Choroid plexus epithelial cell (primary cell): ENCODE measurements around the gene MIDN.

Experiments used
- DNase-seq: peaks from one replicate; pipeline ENCODE4 v3.0.0-alpha.2; 2010; ENCODE audit warnings: low read depth
- H3K4me3 ChIP-seq: 2 replicates; pipeline ENCODE4 v1.5.1; 2011; ENCODE audit warnings: low read depth, mild to moderate bottlenecking, control low read depth, low read length, moderate library complexity
- TF ChIP-seq, protein P1 (sequence below): conservative IDR thresholded peaks from 2 replicates; pipeline ENCODE4 v1.5.1; 2011; ENCODE audit warnings: low read depth, mild to moderate bottlenecking, control low read depth, inconsistent platforms, low read length, moderate library complexity

Gene MIDN

DNA sequence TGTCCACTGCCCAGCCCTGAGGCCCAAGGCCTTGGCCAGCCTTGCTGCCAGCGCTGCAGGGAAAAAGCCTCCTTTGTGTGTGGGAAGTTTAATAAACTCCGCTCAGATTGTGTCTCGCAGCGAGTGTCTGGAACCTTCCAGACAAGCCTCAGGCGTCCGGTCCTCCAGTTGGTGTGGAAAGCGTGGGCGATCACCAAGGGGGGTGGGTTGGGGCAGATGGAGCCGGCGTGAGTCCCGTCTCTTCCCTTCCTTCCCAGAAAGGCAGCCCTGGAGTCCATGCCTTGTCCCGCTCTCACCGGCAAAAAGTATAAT lies 38.2 kb upstream of the MIDN start:
- TF ChIP-seq, protein P1, sequence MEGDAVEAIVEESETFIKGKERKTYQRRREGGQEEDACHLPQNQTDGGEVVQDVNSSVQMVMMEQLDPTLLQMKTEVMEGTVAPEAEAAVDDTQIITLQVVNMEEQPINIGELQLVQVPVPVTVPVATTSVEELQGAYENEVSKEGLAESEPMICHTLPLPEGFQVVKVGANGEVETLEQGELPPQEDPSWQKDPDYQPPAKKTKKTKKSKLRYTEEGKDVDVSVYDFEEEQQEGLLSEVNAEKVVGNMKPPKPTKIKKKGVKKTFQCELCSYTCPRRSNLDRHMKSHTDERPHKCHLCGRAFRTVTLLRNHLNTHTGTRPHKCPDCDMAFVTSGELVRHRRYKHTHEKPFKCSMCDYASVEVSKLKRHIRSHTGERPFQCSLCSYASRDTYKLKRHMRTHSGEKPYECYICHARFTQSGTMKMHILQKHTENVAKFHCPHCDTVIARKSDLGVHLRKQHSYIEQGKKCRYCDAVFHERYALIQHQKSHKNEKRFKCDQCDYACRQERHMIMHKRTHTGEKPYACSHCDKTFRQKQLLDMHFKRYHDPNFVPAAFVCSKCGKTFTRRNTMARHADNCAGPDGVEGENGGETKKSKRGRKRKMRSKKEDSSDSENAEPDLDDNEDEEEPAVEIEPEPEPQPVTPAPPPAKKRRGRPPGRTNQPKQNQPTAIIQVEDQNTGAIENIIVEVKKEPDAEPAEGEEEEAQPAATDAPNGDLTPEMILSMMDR: no peak
- no peak for DNase-seq
- H3K4me3 ChIP-seq: no peak overlapping the region

DNA sequence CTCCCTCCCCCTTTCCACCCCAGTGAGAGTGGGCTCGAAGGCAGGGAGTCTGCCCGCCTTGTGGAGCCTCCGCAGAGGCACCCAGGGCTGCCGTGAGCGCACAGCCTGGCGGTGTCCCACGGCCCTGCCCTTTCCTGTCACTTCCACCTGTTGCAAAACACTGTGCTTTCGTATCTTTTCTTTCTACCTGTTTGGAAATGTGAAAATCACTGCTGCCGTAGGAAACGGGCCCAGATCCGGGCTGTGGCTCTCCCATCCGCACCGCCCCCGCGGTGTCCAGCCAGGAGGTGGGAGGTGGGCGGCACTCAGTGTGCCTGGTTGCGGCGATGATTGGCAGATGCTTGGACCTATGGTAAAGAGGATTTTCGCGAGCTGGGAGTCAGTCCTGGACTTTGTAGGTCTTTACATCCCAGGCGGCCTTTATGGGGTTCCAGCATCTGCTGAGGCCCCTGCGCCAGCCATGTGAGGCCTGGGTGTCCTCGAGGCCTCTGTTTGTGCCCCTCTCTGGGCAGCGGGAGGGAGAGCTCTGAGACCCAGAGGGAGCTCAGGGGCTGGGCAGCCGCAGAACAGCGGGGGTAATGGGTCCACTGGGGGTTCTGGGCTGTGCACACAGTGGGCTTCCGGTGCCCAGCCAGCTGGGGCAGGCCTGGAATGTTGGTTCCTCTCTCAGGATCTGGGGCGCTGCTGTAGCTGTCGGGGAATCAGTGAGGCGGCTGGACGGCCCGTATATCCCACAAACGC lies 36.7 kb upstream of the MIDN start:
- DNase-seq: no peak
- TF ChIP-seq, protein P1: no peak
- H3K4me3 ChIP-seq: no peak overlapping the region

DNA sequence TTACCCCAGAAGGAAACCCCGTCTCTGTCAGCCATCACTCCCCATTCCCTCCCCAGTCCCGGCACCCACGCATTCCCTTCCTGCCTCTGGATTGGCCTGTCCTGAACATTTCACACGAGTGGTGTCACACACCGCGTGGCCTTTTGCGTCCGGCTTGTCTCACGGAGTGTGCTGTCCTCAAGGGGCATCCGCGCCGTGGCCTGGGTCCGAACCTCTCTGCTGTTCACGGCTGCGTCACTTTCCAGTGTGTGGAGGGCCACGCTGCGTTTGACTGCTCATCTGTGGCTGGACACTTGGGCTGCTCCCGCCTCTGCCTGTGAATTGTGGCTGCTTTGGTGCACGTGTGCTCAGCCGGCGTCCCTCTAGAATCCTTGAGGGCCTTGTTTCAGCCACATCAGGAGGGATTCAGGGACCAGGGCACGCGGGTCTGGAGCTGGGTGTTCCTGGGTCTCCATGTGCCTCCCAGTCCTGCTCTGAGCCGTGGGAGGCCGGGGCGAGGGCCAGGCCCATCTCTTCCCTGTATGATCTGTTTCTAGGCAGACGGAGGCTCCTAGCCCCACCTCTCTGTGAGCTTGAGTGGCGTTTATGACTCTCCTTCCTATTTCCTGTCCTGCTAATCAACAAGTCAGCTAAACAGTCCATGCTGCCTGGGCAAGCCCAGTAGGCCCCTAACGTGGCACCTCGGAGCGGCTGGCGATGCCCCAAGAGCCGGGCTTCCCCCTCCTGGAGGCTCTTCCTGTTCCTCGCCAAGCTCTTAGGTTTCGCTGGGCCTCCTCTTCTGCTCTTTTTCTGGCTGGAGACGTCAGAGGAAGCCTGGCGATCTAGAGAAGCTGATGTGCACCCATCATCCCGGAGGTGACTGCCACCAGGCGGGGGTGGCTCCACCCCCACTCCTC lies 34.7 kb upstream of the MIDN start:
- H3K4me3 ChIP-seq: no peak overlapping the region
- TF ChIP-seq, protein P1: no peak
- peak; percentile 71 for DNase-seq

DNA sequence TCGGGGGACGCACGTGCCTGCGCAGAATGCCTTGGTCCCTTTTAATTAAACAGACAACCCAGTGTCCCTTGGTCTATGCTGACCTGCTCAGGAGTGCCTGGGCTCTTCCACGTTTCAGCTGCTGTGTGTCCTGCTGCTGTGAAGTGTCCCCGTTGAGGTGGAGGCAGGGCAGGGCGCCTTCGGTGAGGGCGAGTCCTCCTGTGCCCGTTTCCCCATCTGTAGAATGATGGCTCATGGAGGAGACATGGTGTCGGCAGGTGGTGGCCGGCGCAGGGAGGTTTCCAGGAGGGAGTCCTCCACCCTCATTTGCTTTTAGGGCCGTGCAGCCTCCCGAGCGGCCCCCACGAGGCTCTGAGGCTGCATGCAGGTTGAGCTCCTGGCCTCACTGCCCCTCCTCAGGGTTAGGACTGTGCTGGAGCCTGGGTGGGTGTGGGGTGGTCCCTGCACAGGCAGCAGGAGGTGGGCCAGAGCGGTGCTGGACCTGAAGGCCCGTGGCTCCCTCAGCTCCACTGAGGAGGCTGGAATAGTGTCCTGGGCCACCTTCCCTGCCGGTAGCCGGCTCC lies 34.0 kb upstream of the MIDN start:
- TF ChIP-seq, protein P1: no peak
- H3K4me3 ChIP-seq: no peak overlapping the region

DNA sequence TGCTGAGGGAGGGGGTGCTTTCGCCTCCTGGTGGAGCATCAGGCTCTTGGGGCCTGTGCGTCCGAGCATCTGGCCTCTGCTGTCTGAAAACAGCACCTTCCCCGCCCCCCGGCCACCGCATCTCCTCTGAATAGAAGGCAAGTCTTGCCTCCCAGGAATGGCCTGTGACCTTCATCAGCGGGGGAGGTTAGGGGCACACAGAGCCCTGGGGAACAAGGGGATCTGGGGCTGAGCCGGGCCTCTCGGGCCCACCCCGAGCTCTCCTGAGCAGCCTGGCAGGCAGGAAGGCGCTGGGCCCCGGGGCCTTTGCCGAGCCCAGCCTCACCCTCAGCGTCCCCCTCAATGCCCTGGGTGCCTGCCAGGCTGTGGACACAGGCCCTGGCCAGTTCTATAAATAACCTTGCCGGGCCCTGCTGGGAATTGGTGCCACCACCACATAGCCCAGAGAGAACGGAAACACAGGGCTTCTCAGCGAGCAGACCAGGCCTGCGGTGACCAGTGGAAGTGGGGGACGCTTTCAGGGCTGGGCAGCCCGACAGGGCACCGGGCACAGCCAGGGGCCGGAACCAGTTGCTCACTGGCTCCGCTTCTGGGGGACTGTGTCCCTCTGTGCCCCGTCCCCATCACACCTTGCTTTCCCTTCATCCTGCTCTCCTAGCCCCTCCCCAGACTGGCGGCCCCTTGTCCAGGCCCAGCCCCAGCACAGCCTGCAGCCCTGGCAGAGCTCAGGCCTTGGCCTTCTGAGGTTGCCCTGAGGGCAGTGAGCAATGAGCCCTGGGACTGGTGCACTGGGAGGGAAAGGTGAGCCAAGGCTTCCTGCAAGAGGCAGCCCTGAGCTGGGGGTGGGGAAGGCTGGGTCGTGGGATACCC lies 33.3 kb upstream of the MIDN start:
- no peak overlapping the region for H3K4me3 ChIP-seq
- DNase-seq: no peak
- TF ChIP-seq, protein P1: peak; percentile 3

More for the DNA sequence above, 34.0 kb upstream of the MIDN start:
- DNase-seq: no peak

DNA sequence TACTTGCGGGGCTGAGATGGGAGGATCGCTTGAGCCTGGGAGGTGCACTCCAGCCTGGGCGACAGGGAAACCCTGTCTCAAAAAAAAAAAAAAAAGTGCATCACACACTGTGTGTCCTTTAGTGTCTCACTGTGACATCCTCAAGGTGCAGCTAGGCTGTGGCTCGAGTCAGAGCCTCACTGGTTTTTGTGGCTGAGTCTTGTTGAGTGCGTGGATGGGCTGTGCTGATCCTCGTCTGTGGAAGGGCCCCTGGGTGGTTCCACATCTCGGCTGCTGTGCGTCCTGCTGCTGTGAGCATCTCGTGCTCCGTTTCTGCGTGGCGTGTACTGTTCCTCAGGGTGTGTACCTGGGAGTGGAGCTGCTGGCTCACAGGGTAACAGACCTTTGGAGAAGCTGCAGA lies 31.6 kb upstream of the MIDN start:
- TF ChIP-seq, protein P1: no peak
- DNase-seq: no peak
- H3K4me3 ChIP-seq: no peak overlapping the region
